ENCODE data around the gene PTN. TPM values are rescaled to one million over a fixed set of nuclear protein-coding genes. Genes with fewer than 3 reads are reported as not detected.

The PTN gene
- total and polyA plus RNA-seq, 10 of the 15 experiments (the other 5 are each of a cell fraction or from before 2014, with no cell fraction given) = 0.09 to 1.2 (median 0.13) TPM; not detected in 7

- intact Hi-C loops (cut with micrococcal nuclease; ENCODE audit: unreplicated experiment) = no loop called here
- in situ Hi-C loops (cut with MboI) = no loop called here
- ChIA-PET SMC1A (ENCODE audit: uncharacterized antibody, unreplicated experiment) (interaction anchor here (0.6 kb wide), 1 partner anchor 1164 kb away, joined by 3 read pairs; no protein-coding TSS in a partner anchor), POLR2A (no interaction called here), CTCF (no interaction called here), RAD21 (ENCODE audit: unreplicated experiment) (no interaction called here)
- Histone ChIP-seq H3K79me2 (ENCODE audit: control insufficient read depth, insufficient read depth, low read length) (no peaks in the 10 kb centered on the region), H3K9me3 (replicated peaks; ENCODE audit: control insufficient read depth, insufficient read depth, low read length) (no peaks in the 10 kb centered on the region), H3K4me3 (no peak overlapping the region), H3K4me2 (ENCODE audit: control insufficient read depth, insufficient read depth) (no peak overlapping the region), H3K9ac (ENCODE audit: control insufficient read depth, insufficient read depth, low read length) (no peak overlapping the region), H3K4me1 (ENCODE audit: control insufficient read depth, insufficient read depth, low read length) (no peaks in the 10 kb centered on the region), H3K36me3 (ENCODE audit: control insufficient read depth in 2 of 2, insufficient read depth in 2 of 2, low read length in 1 of 2) (no peaks in the 10 kb centered on the region), H3K27ac (ENCODE audit: control insufficient read depth, insufficient read depth) (no peak overlapping the region), H4K20me1 (ENCODE audit: control insufficient read depth, insufficient read depth) (no peaks in the 10 kb centered on the region), H3K27me3 (replicated peaks in 1 of 2; ENCODE audit: control insufficient read depth in 2 of 2, insufficient read depth in 2 of 2, low read length in 1 of 2) (no peaks in the 10 kb centered on the region), H2AFZ (ENCODE audit: control insufficient read depth, low read depth, low read length) (no peak overlapping the region)
- 36% methylated on average over 8 of the region's 8 CpGs for WGBS (ENCODE audit: insufficient coverage, insufficient replicate concordance, low lambda C conversion rate, missing lambda C conversion rate)
- DNase-seq (ENCODE audit: low read depth, low spot score) = no peak
- no peak for TF ChIP-seq PRDM15 (CRISPR knock-in tag; IDR thresholded peaks at IDR 0.05)
- TF ChIP-seq E2F8 (IDR thresholded peaks at IDR 0.05; ENCODE audit: low read depth, partially characterized antibody) = no peak
- no peak for TF ChIP-seq ZBTB40 (IDR thresholded peaks at IDR 0.05; ENCODE audit: borderline replicate concordance)
- no peak for TF ChIP-seq EED (IDR thresholded peaks at IDR 0.05; ENCODE audit: low read depth)
- no peak for TF ChIP-seq SPI1 (IDR thresholded peaks at IDR 0.05; ENCODE audit: borderline replicate concordance, insufficient read depth, low read depth, low read length)
- TF ChIP-seq TCF12 (IDR thresholded peaks at IDR 0.05; ENCODE audit: low read depth, low read length) = no peak
- ATAC-seq = no peak
- no peak for FAIRE-seq
- no TSS peak for BruUV-seq (replicated peaks)
These were observed 99.8 kb downstream of the PTN start for GRCh38 chr7:137243741-137244140.
